GM23338 (cell line): Measurements from ENCODE around the gene PTGDS. TPM values are rescaled to one million over a fixed set of nuclear protein-coding genes. Genes with fewer than 3 reads are reported as not detected.
A peak's percentile ranks its signal among the peaks of the same experiment; 100 is the strongest.

ENCODE experiments used
- ATAC-seq: fragments of 200-7000 bp; cut with Tn5 transposase; 3 replicates; pipeline ENCODE4 v1.9.1; 2020
- DNase-seq: peaks from one replicate; pipeline ENCODE4 v3.0.0-alpha.2; 2015; ENCODE audit warnings: low spot score
- H2AFZ ChIP-seq: fragments of 200-600 bp; sonication (generic); 2 replicates; pipeline ENCODE4 v1.8.0; 2016; ENCODE audit warnings: antibody characterized with exemption, mild to moderate bottlenecking, moderate library complexity
- H3F3A ChIP-seq: fragments of 200-600 bp; sonication (generic); replicated peaks from 2 replicates; pipeline ENCODE4 v1.8.0; 2017; ENCODE audit warnings: antibody characterized with exemption, mixed run types, low read depth
- H3K27ac ChIP-seq: fragments of 200-600 bp; sonication (generic); 2 replicates; pipeline ENCODE4 v1.6.1; 2016; ENCODE audit warnings: low read depth
- H3K27me3 ChIP-seq: fragments of 200-600 bp; sonication (generic); 2 replicates; pipeline ENCODE4 v1.8.0; 2016; ENCODE audit warnings: mild to moderate bottlenecking, mixed run types, moderate library complexity; ENCODE audit not compliant: insufficient read depth
- H3K36me3 ChIP-seq: fragments of 200-600 bp; sonication (generic); 2 replicates; pipeline ENCODE4 v1.8.0; 2016; ENCODE audit warnings: mild to moderate bottlenecking; ENCODE audit not compliant: insufficient read depth
- H3K4me1 ChIP-seq: fragments of 200-600 bp; sonication (generic); 2 replicates; pipeline ENCODE4 v1.8.0; 2016; ENCODE audit warnings: mild to moderate bottlenecking, moderate library complexity; ENCODE audit not compliant: insufficient read depth
- H3K4me2 ChIP-seq: fragments of 200-600 bp; sonication (generic); 2 replicates; pipeline ENCODE4 v1.7.1; 2017; ENCODE audit warnings: mixed run types
- H3K4me3 ChIP-seq: fragments of 200-600 bp; sonication (generic); 2 replicates; pipeline ENCODE4 v1.6.1; 2016; ENCODE audit warnings: mixed run types
- H3K79me2 ChIP-seq: fragments of 200-600 bp; sonication (generic); replicated peaks from 2 replicates; pipeline ENCODE4 v1.8.0; 2017; ENCODE audit warnings: mild to moderate bottlenecking; ENCODE audit not compliant: insufficient read depth
- H3K9me2 ChIP-seq: fragments of 200-600 bp; sonication (generic); 2 replicates; pipeline ENCODE4 v1.8.0; 2017; ENCODE audit not compliant: insufficient read depth
- H4K20me1 ChIP-seq: fragments of 200-600 bp; sonication (generic); replicated peaks from 2 replicates; pipeline ENCODE4 v1.8.0; 2017; ENCODE audit warnings: mild to moderate bottlenecking; ENCODE audit not compliant: insufficient read depth
- H3K27ac Mint-ChIP-seq: 2 replicates; pipeline ENCODE4 v1.8.0; 2020; ENCODE audit warnings: inconsistent platforms, mild to moderate bottlenecking, moderate library complexity, mixed read lengths
- H3K27me3 Mint-ChIP-seq: 3 replicates; pipeline ENCODE4 v1.8.0; 2022; ENCODE audit warnings: low read depth, mild to moderate bottlenecking, moderate library complexity, mixed read lengths, inconsistent platforms; ENCODE audit not compliant: insufficient read depth, poor library complexity
- H3K36me3 Mint-ChIP-seq: 3 replicates; pipeline ENCODE4 v1.8.0; 2021; ENCODE audit warnings: low read depth, mild to moderate bottlenecking, inconsistent platforms, moderate library complexity, mixed read lengths
- H3K4me1 Mint-ChIP-seq: 3 replicates; pipeline ENCODE4 v1.8.0; 2020; ENCODE audit warnings: mild to moderate bottlenecking, inconsistent platforms, mixed read lengths
- H3K4me3 Mint-ChIP-seq: 3 replicates; pipeline ENCODE4 v1.8.0; 2021; ENCODE audit warnings: moderate library complexity, mild to moderate bottlenecking, inconsistent platforms, mixed read lengths
- H3K9me3 Mint-ChIP-seq: 3 replicates; pipeline ENCODE4 v1.8.0; 2020; ENCODE audit warnings: moderate library complexity, mild to moderate bottlenecking, inconsistent platforms, mixed read lengths
- CREB1 ChIP-seq: fragments of 250-450 bp; sonication (Bioruptor Pico); IDR thresholded peaks from 2 replicates; pipeline ENCODE4 v1.5.0; 2020; ENCODE audit warnings: low read depth, mild to moderate bottlenecking, moderate library complexity
- EZH2 ChIP-seq: fragments of 200-600 bp; sonication (generic); IDR thresholded peaks from one replicate; pipeline ENCODE4 v1.8.0; 2017; ENCODE audit warnings: antibody characterized with exemption, mild to moderate bottlenecking, low read depth; ENCODE audit not compliant: unreplicated experiment
- EZH2phosphoT487 ChIP-seq: fragments of 200-600 bp; sonication (generic); IDR thresholded peaks from one replicate; pipeline ENCODE4 v1.8.1; 2018; ENCODE audit warnings: antibody characterized with exemption; ENCODE audit not compliant: unreplicated experiment
- JUNB ChIP-seq: IDR thresholded peaks from one replicate; pipeline ENCODE4 v1.6.1; 2016; ENCODE audit warnings: antibody characterized with exemption; ENCODE audit not compliant: unreplicated experiment
- NANOG ChIP-seq: IDR thresholded peaks from 2 replicates; pipeline ENCODE4 v1.6.1; 2016; ENCODE audit warnings: antibody characterized with exemption, borderline replicate concordance
- STAT1 ChIP-seq: IDR thresholded peaks from one replicate; pipeline ENCODE4 v1.6.1; 2016; ENCODE audit warnings: antibody characterized with exemption; ENCODE audit not compliant: unreplicated experiment
- ZNF114 ChIP-seq: fragments of 250-450 bp; sonication (Bioruptor Pico); IDR thresholded peaks from 2 replicates; pipeline ENCODE4 v1.5.0; 2020; ENCODE audit warnings: mild to moderate bottlenecking, moderate library complexity
- ZNF331 ChIP-seq: fragments of 250-450 bp; sonication (Bioruptor Pico); IDR thresholded peaks from 2 replicates; pipeline ENCODE4 v1.5.0; 2020; ENCODE audit warnings: low read depth, mild to moderate bottlenecking, moderate library complexity
- polyA plus RNA-seq: library from polyadenylated mRNA; unstranded; fragments of >200 nt; fragmentation: Nextera tagmentation; extraction: Ambion mirVana; gene quantifications from 2 replicates; pipeline ENCODE4 v1.2.1, GENCODE V29; 2016
- total RNA-seq: library from RNA; depleted of rRNA; stranded (reverse); fragments of >200 nt; shearing (Covaris generic); gene quantifications from 2 replicates; pipeline ENCODE4 v1.2.3, GENCODE V29; 2014
- TF ChIP-seq, protein P1 (sequence below): IDR thresholded peaks from 2 replicates; pipeline ENCODE4 v1.6.1; 2016; ENCODE audit warnings: antibody characterized with exemption
- TF ChIP-seq, protein P2 (sequence below): IDR thresholded peaks from one replicate; pipeline ENCODE4 v1.6.1; 2018; ENCODE audit warnings: antibody characterized with exemption; ENCODE audit not compliant: unreplicated experiment
- TF ChIP-seq, protein P3 (sequence below), 2 experiments: fragments of 200-600 bp in 1 of 2; sonication (generic) in 1 of 2; conservative IDR thresholded peaks; 2 replicates each; pipeline versions ENCODE4 v1.5.1 to v1.6.1; 2016 to 2017; ENCODE audit warnings: antibody characterized with exemption in 2 of 2, low read depth in 2 of 2, mild to moderate bottlenecking in 2 of 2, moderate library complexity in 1 of 2

PTGDS gene
- total and polyA plus RNA-seq, 2 experiments from 2014 or later = 1.9 to 3.1 TPM

DNA sequence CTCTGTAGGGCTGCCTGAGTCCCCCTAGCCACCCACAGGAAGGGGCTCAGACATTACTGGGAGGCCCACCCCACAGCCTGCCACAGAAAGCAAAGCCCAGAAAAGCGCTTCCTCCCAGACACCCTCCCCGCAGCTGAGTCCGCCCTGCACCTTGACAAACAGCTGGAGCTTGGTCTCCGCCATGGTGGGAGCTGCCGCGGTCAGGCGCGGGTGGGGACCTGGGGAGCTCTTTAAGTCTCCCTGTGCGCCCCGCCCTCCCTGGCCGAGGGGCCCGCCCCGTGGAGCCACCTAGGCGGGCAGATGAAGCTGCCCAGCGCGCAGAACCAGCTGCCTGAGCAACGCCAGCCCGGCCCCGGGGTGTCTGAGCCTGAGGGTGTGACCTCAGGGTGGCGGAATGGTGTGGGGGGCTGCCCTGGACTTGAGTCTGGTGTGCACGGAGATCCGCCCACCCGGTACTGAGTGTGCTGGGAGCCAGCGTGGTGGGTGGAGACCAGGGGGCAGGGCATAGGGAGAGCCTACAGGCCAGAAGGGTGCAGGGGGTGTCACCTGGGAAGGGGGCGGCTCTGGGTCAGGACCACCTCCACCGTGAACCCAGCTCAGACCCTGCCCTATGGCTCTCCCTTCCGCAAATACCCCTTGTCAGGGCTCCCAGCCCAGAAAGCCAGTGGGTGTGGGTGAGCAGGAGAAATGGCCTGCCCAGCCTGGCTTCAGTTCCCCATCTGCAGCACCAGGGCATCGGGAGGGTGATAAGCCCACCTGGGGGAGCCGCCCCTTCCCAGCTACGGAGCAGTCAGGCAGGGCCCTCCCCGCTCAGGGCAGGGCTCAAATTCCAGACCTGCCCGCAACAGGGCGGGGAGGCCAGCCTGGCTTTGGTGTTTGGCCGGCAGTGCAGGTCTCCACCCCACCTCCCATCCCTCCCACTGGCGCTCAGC is 19.3 kb downstream of the PTGDS start, which contains the start of gene CLIC3 (continued):
- TF ChIP-seq, protein P1, sequence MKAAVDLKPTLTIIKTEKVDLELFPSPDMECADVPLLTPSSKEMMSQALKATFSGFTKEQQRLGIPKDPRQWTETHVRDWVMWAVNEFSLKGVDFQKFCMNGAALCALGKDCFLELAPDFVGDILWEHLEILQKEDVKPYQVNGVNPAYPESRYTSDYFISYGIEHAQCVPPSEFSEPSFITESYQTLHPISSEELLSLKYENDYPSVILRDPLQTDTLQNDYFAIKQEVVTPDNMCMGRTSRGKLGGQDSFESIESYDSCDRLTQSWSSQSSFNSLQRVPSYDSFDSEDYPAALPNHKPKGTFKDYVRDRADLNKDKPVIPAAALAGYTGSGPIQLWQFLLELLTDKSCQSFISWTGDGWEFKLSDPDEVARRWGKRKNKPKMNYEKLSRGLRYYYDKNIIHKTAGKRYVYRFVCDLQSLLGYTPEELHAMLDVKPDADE = no peak
- TF ChIP-seq STAT1 = no peak
- TF ChIP-seq, protein P2, sequence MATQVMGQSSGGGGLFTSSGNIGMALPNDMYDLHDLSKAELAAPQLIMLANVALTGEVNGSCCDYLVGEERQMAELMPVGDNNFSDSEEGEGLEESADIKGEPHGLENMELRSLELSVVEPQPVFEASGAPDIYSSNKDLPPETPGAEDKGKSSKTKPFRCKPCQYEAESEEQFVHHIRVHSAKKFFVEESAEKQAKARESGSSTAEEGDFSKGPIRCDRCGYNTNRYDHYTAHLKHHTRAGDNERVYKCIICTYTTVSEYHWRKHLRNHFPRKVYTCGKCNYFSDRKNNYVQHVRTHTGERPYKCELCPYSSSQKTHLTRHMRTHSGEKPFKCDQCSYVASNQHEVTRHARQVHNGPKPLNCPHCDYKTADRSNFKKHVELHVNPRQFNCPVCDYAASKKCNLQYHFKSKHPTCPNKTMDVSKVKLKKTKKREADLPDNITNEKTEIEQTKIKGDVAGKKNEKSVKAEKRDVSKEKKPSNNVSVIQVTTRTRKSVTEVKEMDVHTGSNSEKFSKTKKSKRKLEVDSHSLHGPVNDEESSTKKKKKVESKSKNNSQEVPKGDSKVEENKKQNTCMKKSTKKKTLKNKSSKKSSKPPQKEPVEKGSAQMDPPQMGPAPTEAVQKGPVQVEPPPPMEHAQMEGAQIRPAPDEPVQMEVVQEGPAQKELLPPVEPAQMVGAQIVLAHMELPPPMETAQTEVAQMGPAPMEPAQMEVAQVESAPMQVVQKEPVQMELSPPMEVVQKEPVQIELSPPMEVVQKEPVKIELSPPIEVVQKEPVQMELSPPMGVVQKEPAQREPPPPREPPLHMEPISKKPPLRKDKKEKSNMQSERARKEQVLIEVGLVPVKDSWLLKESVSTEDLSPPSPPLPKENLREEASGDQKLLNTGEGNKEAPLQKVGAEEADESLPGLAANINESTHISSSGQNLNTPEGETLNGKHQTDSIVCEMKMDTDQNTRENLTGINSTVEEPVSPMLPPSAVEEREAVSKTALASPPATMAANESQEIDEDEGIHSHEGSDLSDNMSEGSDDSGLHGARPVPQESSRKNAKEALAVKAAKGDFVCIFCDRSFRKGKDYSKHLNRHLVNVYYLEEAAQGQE = no peak
- TF ChIP-seq ZNF114 (CRISPR knock-in tag) = no peak
- TF ChIP-seq EZH2 = no peak
- TF ChIP-seq NANOG = no peak
- no peak for TF ChIP-seq EZH2phosphoT487
- TF ChIP-seq ZNF331 (CRISPR knock-in tag) = no peak
- no peak for TF ChIP-seq JUNB
- TF ChIP-seq CREB1 (CRISPR knock-in tag) = no peak
- TF ChIP-seq, protein P3, sequence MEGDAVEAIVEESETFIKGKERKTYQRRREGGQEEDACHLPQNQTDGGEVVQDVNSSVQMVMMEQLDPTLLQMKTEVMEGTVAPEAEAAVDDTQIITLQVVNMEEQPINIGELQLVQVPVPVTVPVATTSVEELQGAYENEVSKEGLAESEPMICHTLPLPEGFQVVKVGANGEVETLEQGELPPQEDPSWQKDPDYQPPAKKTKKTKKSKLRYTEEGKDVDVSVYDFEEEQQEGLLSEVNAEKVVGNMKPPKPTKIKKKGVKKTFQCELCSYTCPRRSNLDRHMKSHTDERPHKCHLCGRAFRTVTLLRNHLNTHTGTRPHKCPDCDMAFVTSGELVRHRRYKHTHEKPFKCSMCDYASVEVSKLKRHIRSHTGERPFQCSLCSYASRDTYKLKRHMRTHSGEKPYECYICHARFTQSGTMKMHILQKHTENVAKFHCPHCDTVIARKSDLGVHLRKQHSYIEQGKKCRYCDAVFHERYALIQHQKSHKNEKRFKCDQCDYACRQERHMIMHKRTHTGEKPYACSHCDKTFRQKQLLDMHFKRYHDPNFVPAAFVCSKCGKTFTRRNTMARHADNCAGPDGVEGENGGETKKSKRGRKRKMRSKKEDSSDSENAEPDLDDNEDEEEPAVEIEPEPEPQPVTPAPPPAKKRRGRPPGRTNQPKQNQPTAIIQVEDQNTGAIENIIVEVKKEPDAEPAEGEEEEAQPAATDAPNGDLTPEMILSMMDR (conservative IDR thresholded peaks at IDR 0.05; ENCODE audit: low read depth in 2 of 2) = no peak

DNA sequence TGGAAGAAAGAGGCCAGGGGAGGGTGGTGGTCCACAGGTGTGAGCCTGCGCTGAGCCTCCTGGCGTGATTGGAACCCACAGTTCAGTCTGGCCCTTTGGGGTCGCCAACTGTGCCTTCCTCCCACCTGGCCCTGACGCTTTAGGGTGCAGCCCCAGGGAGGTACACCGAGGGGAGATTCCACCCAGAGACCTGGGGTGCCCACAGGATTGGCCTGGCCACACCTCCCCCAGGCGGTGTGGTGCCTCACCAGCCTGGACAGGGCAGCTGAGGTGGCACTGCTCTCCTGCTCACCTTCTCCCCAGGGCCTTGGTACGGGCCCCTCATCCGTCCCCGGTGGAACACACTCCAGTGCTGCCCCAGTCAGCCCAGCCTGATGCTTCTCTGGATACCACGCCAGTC is 20.1 kb downstream of the PTGDS start:
- H2AFZ ChIP-seq = 0 out of 2 replicates have a peak overlapping the region, but pooled peaks have one; percentile 18
- TF ChIP-seq, protein P3 (conservative IDR thresholded peaks at IDR 0.05; ENCODE audit: low read depth in 2 of 2) = no peak

More for the DNA sequence above, 20.1 kb downstream of the PTGDS start:
- peaks cover 37% of the 10 kb centered on the region for H3K27me3 ChIP-seq
- Mint-ChIP-seq H3K4me1 (peaks cover 3% of the 10 kb centered on the region), H3K27me3 (peaks cover 13% of the 10 kb centered on the region), H3K4me3 (no peak overlapping the region; the same call in 2 of the 3 replicates), H3K36me3 (no peaks in the 10 kb centered on the region), H3K27ac (no peak overlapping the region), H3K9me3 (no peaks in the 10 kb centered on the region)
- peak overlapping the region; percentile 67 for H3K4me2 ChIP-seq
- H3K9me2 ChIP-seq = no peaks in the 10 kb centered on the region
- ATAC-seq (no peak), DNase-seq (no peak)
- no peaks in the 10 kb centered on the region for H3K36me3 ChIP-seq
- H3K27ac ChIP-seq = no peak overlapping the region
- H3K4me3 ChIP-seq = peak overlapping the region; percentile 43; the same call in 1 of the 2 replicates
- peaks cover 6% of the 10 kb centered on the region; the same call in 1 of the 2 replicates for H3K4me1 ChIP-seq
- no peaks in the 10 kb centered on the region for H3K79me2 ChIP-seq
- H3F3A ChIP-seq = no peaks in the 10 kb centered on the region
- no peaks in the 10 kb centered on the region for H4K20me1 ChIP-seq
